NCI-H1092 (cell line): ENCODE data around the gene CACYBP.
A peak's percentile ranks its signal among the peaks of the same experiment; 100 is the strongest.
"Not testable (repeated sequence)": the region's sequence is repeated elsewhere in the genome, so short reads cannot be mapped to it uniquely, and the experiment has no call there.

Source experiments
- DNase-seq: peaks from one replicate; lab custom pipeline; 2025; lab: John Stamatoyannopoulos, UW

CACYBP gene

DNA sequence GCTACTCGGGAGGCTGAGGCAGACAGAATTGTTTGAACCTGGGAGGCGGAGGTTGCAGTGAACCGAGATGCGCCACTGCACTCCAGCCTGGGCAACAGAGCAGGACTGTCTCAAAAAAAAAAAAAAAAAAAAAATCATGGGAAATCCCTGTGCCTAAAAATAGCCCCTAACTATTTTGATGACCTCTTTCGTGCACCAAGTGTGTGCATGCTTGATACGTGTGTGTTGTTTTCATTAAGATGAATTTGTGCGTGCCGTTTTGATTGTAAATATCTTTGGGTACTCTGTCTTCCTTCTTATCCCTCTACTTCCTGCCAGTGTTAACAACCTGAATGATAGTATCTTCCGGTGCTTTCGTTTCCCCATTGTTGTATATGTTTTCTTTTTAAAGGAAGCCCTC is 9.8 kb downstream of the CACYBP start:
- no peak for DNase-seq

- DNase-seq = no peak
Measured at GRCh38 chr1:175013445-175013844, 13.7 kb downstream of the CACYBP start.

DNA sequence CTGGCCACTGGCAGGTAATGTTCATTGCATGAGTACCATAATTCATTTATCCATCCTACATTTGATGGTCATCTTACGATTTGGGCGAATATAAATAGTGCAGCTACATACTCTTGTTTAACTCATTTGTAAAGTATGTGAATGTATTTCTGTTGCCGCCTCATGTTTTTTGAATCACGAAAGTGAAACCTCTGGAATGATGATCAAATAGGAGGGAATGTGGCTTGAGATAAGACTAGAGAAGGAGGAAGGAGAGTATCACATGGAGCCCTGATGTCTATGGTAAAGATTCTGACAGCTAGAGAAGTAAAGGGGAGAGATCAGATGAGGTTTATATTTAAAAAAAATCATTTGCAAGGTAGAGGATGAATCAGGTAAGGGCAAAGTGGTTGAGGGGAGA is 15.5 kb downstream of the CACYBP start:
- no peak for DNase-seq

DNA sequence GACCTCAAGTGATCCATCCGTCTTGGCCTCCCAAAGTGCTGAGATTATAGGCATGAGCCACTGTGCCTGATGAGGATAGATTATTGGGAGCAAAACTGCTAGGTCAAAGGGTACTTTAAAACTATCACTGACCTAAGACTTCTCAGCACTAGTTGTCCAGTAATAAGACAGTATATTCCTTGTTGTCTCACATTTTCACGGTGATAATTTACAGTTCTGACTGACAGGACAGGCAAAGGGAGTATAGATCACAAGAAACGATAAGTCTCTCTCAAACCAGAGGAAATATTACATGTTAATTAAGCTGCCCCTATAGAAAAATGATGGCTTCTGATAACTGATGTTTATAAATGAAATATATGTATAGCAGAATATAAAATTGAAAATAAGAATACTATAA is 19.8 kb downstream of the CACYBP start:
- no peak for DNase-seq

- DNase-seq = peak; percentile 99
Measured at GRCh38 chr1:175023043-175023921, 23.5 kb downstream of the CACYBP start, which contains the start of gene MRPS14. Gene MRPS14 (minus strand): TSS chr1:175023425. CDS start chr1:175023408, 17 bp downstream.

DNA sequence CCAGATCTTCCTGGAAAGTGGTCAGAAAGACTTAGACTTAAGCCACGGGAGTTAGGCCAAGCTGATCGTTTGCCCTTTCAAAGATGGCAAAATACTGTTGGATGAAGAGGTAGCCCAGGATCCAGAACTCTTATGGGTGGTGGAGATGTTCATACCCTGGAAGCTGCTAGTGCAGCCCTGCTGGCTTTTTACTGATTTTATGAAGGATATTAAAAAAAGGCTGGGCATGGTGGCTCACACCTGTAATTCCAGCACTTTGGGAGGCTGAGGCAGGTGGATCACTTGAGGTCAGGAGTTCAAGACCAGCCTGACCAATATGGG is 24.1 kb downstream of the CACYBP start:
- not testable (repeated sequence) for DNase-seq

DNA sequence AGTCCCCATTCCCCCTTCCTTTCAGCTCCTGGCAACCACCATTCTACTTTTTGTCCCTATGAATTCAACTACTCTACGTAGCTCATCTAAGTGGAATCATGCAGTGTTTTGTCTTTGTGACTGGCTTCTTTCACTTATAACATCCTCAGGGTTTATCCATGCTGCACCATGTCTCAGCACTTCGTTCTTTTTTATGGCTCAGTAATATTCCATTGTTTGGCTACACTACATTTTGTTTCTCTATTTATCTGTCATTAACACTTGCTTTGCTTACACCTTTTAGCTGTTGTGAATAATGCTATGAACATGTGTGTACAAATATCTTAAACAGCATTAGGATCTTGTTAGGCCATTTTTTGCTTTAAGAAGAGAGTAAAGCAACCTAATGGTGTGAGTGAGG is 25.0 kb downstream of the CACYBP start:
- DNase-seq = no peak

DNA sequence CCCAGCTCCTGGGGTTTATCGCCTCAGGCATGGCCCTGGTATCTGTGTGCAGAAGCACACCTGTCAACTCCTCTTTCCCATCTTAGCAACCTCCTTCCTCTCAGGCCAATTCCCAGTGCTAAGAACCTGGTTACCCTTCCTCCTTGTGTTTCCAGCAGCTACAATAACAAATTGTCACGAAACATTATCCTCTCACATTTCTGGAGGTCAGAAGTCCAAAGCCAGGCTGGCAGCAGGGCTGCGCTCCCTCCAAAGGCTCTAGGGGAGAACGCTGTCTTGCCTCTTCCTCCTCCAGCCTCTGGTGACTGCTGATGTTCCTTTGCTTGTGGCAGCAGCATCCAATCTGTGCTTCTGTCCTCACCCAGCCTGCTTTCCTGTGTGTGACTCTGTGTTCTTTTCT is 34.2 kb downstream of the CACYBP start:
- DNase-seq = no peak

DNA sequence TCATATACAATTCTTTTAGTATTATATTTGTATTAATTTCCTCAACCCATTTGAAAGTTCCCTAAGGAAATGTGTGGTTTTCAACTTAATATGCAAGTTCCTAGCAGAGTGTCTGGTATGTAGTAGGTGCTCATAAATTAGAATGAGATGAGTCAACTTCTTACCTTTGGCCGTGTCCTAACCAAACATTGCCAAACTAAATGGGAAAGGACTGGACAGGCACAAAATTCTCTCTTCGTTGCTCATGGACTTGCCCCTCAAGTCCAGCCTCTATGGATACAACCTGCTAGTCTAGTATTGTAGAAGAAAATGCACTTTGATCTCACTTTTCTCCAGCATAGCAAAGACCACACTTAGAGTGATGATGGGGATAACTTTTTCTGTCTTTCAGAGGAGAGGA is 35.0 kb downstream of the CACYBP start:
- no peak for DNase-seq

DNA sequence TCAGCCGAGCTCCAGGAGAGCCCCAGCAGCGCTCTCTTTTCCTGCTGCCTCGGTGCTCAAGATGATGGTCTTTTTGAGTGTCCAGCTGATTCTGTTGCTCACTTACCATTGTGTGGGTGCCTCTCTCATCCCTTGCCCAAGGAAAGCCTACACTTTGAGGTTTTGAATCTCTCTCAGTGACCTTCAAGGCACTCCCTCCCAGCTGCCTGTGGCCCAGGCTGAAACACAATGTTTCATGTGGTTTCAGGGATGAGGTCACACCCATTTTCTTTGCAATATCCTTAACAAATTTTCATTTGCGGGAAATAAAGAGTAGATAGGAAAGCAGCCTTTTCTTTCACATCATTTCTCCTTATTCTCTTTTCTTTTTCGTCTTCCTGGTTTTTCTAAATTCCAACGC is 36.1 kb downstream of the CACYBP start:
- no peak for DNase-seq

- DNase-seq = no peak
Measured at GRCh38 chr1:175036476-175036875, 36.7 kb downstream of the CACYBP start.

DNA sequence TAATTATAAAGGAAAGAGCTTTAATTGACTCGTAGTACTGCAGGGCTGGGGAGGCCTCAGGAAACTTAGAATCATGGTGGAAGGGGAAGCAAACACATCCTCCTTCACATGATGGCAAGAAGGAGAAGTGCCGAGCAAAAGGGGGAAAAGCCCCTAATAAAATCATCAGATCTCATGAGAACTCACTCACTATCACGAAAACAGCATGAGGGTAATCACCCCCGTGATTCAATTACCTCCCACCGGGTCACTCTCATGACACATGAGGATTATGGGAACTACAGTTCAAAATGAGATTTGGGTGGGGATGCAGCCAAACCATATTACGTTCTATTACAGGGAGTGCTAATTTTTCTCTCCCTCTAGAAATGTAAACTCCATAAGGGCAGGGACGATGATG is 37.7 kb downstream of the CACYBP start:
- DNase-seq = no peak

- no peak for DNase-seq
Measured at GRCh38 chr1:175040324-175040879, 40.7 kb downstream of the CACYBP start.

DNA sequence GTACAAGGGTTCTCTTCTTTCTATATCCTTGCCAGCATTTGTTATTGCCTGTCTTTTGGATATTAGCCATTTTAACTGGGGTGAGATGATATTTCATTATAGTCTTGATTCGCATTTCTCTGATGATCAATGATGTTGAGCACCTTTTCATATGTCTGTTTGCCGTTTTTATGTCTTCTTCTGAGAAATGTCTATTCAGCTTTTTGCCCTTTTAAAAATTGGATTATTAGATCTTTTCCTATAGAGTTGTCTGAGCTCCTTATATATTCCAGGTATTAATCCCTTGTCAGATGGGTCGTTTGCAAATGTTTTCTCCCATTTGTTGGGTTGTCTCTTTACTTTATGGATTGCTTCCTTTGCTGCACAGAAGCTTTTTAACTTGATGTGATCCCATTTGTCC is 42.9 kb downstream of the CACYBP start:
- DNase-seq = no peak

GRCh38 chr1:175043824-175044223 is 44.1 kb downstream of the CACYBP start:
- no peak for DNase-seq

DNA sequence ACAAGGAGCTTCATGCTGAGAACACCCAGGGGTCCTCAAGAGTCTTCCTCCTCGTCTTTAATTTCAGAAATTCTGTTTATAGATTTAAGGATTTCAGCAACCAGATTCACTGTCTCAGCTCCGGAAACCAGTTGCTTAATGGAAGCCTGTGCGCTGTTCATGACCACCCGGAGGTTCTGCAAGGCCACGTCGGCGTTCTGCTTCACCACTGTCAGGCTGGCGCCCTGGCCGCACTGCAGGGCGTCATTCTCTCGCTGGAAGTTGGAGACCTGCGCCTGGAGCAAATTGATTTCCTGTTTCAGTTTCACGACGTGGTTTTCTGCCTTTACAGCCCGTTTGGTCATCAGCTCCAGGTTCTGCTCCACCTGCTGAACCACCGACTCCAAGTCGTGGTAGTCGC is 44.8 kb downstream of the CACYBP start:
- not testable (repeated sequence) for DNase-seq

DNA sequence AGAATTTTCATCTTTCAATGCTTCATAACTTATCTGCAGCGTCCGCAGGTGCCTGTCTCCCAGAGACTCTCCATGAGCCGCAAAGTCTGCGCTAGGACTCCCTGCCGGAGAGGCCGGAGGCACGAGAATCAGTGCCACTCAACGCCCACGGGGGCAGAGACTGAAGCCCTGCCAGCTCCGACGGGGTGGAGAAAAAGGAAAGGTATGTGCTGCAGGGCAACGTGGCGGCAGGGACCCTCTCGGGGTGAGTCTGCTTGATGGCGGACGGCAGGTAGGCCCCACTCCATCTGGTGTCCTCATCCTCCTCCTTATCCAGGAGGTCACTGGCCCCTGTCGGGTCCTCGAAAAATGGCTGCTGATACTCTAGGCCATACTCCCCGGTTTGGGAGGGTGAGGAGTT is 45.4 kb downstream of the CACYBP start:
- no peak for DNase-seq

DNA sequence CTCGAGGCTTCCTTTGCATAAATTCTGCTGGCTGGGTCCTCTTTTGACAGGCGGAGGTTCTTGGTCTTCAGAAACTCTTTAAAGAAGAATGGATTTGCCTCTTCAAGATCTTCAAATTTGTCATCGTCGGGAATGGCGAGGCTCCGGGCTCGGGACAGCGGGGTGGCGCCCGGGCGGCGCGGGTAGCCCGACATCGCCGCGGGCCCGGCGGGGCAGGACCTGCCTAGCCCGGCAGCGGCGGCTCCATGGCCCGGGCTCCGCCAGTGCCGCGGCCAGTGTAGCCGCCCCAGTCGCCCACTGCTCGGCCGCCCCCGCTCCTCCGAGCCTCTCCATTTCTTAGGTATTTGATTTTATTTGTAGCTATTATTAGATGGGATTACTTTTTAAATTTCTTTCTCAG is 45.8 kb downstream of the CACYBP start:
- DNase-seq = no peak

DNA sequence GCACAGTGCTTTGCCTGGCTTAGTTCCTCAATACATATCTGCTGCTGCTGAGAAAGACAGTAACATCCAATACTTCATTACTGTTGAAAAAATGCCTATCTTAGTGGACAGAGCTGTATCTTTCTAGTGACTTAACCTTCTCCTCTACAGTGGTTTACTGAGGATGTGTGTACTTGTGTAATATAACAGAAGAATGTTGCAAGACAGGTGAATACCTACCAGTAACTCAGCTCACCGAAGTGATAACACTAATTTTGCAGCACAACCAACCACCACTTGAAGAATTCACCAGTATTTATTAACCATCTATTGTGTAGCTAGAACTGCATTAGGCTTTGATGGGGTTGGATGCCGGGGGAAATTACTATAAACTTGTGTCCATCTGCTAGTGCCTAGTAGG is 51.2 kb downstream of the CACYBP start:
- DNase-seq = no peak

- DNase-seq = no peak
Measured at GRCh38 chr1:175054736-175055135, 55.0 kb downstream of the CACYBP start.
